NB4 (cell line): ENCODE data around the gene ZBTB11.

Experiments
- POLR2A ChIP-seq: IDR thresholded peaks from 2 replicates; pipeline ENCODE4 v1.6.1; 2011; ENCODE audit warnings: mild to moderate bottlenecking; ENCODE audit not compliant: insufficient read length; ENCODE audit errors: extremely low read depth
- TF ChIP-seq, protein P1 (sequence below): IDR thresholded peaks from one replicate; pipeline ENCODE4 v1.5.1; 2012; ENCODE audit warnings: low read depth, low read length
- TF ChIP-seq, protein P2 (sequence below): IDR thresholded peaks from 2 replicates; pipeline ENCODE4 v1.6.1; 2011; ENCODE audit warnings: low read depth, low read length

DNA sequence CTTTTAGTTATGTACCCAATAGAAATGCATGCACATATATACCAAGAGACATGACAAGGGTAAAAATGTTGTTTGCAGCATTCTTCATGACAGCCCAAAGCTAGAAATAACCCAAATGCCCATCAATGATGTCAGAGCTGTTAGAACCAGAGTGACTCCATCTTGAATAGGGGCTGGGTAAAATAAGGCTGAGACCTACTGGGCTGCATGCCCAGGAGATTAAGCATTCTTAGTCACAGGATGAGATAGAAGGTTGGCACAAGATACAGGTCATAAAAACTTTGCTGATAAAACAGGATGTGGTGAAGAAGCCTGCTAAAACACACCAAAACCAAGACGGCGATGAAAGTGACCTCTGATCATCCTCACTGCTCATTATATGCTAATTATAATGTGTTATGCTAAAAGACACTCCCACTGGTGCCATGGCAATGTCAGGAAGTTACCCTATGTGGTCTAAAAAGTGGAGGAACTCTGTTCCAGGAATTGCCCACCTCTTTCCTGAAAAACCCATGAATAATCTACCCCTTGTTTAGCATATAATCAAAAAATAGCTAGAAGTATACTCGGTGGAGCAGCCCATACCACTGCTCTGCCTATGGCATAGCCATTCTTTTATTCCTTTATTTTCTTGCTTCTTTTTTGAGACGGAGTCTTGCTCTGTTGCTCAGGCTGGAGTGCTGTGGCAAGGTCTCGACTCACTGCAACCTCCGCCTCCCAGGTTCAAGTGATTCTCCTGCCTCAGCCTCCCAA is 32.9 kb downstream of the ZBTB11 start:
- TF ChIP-seq, protein P1, sequence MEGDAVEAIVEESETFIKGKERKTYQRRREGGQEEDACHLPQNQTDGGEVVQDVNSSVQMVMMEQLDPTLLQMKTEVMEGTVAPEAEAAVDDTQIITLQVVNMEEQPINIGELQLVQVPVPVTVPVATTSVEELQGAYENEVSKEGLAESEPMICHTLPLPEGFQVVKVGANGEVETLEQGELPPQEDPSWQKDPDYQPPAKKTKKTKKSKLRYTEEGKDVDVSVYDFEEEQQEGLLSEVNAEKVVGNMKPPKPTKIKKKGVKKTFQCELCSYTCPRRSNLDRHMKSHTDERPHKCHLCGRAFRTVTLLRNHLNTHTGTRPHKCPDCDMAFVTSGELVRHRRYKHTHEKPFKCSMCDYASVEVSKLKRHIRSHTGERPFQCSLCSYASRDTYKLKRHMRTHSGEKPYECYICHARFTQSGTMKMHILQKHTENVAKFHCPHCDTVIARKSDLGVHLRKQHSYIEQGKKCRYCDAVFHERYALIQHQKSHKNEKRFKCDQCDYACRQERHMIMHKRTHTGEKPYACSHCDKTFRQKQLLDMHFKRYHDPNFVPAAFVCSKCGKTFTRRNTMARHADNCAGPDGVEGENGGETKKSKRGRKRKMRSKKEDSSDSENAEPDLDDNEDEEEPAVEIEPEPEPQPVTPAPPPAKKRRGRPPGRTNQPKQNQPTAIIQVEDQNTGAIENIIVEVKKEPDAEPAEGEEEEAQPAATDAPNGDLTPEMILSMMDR = no peak
- TF ChIP-seq, protein P2, sequence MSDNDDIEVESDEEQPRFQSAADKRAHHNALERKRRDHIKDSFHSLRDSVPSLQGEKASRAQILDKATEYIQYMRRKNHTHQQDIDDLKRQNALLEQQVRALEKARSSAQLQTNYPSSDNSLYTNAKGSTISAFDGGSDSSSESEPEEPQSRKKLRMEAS = no peak
- TF ChIP-seq POLR2A = no peak
